T-helper 2 cell treated with Interferon-gamma antibody and Interleukin-4, amounts not matched to agents 100 ng/mL and 5 ng/mL, for 36 hours (primary cell): ENCODE results near the gene SDF2. TPM values are rescaled to one million over a fixed set of nuclear protein-coding genes. Genes with fewer than 3 reads are reported as not detected.

Experiments used
- intact Hi-C: fragments of 100-400 bp; cut with micrococcal nuclease; formaldehyde crosslinking; loops from one replicate; pipeline ENCODE4 v1.15.1; 2023
- total RNA-seq: library from RNA; stranded (reverse); gene quantifications from 2 replicates; pipeline ENCODE4 v1.2.3, GENCODE V29; 2022

SDF2 gene, protein sequence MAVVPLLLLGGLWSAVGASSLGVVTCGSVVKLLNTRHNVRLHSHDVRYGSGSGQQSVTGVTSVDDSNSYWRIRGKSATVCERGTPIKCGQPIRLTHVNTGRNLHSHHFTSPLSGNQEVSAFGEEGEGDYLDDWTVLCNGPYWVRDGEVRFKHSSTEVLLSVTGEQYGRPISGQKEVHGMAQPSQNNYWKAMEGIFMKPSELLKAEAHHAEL
- 42.4 and 44.5 TPM in 2 replicates for total RNA-seq

- intact Hi-C loops = loop anchor here (1.0 to 5.0 kb wide), 3 partner anchors 17 to 85 kb away; partner anchors contain the start of genes ALDOC, BLTP2 and PROCA1
Observed at GRCh38 chr17:28661635-28662526, at the start of gene SDF2, which contains the start of gene SUPT6H. SDF2 (minus strand) TSS chr17:28661906; CDS start chr17:28661876, 30 bp downstream. SUPT6H (plus strand) TSS chr17:28662205; CDS start chr17:28673402, 11,197 bp downstream.

DNA sequence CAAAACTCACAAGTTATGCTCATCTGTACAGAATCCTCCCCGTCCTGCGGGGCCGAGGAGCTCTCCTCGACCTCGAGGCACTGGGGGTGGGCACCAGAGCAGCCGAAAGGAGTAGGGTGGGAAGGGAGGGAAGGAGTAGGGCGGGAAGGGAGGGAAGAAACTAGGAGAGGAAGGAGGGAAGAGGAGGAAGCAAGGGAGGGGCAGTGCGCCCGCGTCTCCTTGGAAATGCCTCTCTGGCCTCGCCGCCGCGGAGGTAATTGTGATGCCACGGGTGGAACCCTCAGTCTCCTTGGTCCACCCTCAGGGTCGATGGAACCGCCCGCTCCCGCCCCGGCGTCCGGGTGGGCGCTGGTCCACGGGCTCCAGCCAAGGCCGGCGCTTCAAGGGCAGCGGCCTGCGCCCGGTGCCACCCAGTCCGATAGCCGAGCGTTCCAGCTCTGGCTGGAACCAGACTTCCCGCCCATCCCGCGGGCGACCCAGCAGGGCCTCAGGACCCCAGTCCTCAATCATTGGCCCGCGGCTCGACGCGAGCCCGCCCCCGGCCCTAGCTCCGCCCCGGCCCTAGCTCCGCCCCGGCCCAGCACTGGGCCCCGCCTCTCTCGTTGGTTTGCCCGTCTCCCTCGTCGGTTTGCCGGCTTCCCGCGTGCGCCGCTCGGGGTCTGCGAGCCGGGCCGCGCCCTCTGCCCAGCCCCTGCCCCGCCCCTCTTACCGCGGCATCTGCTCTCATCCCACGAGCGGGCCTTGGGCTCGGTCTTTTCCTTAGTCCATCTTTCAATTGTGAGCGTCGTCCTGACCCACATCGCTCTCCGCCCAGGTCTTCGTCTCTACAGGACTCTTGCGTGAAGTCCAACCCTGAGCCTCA is 49.4 kb upstream of the SDF2 start:
- intact Hi-C loops = loop anchor here (1.0 to 10.0 kb wide), 7 partner anchors 8 to 434 kb away; partner anchors contain the start of genes IFT20, NEK8, PIGS and RPL23A

GRCh38 chr17:28707339-28707720 is 45.6 kb upstream of the SDF2 start:
- intact Hi-C loops = no loop called here

DNA sequence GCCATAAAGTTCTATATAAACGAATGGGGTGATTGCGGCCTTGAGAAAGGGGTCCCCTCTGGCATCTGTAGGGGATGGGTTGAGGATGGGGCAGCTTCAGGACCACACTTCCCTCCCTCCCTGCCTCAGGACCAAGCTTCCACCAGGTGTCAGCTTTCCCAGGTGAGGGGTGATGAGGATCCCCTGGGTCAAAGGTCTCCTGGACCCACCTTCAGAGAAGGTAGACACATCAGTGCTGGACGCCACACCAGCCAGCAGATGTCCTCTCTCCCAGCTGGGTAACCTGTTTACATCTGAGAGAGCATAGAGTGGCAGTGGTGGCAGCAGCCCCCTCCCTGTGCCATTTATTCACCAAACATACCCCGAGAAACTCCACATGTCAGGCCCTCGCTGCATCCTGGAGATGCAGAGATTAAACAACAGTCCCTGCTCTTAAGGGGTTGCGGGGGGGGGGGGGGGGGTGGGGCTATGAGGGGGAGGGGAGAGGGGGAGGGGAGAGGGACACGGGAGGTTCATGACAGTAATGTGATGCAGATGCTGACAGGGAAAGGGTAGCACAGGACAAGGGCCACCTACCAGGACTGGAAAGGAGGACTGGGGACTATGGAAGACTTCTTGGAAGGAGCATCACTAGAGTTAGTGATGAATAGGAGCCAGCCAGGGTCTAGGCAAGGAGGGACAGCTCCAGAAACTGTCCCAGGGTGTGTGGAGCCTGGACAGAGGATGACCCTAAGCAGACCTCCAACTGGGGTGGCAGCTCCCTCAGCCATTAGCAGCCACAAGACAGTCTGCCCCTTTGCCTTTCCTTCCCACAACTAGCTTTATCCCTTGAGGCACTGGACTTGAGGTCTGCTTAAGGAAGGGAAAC is 45.0 kb upstream of the SDF2 start:
- intact Hi-C loops = no loop called here

- intact Hi-C loops = no loop called here
Observed at GRCh38 chr17:28705728-28706334, 44.1 kb upstream of the SDF2 start.

DNA sequence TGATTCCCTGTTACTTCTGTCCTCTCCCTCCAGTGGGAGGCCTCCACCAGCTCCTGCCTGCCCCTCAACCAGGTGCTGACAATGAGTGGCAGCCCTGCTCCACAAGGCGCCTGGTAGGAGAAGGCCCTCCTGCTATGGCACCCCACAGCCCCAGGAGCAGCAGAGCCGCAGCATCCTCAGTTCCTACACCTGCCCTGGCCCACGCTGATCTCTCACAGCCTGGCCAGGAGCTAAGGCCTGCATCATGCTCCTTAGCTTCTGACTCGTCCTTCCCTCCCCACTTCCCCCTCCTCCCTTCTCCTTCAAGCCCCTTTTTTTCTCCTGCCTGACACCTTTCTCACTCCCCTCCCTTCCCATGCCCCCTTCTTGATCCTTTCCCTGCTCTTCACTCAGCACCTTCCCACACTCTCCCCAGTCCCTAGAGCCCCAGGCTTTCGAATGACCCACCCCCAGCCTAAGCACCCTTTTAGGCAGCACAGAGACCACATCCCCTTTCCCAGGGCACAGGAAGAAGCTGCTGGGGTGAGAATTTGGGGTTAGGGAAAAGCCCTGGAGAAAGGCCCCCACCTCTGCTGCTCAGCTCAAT is 43.5 kb upstream of the SDF2 start:
- intact Hi-C loops = no loop called here

GRCh38 chr17:28704219-28704858 is 42.6 kb upstream of the SDF2 start:
- intact Hi-C loops = no loop called here

- intact Hi-C loops = no loop called here
Observed at GRCh38 chr17:28703552-28704218, 42.0 kb upstream of the SDF2 start.

DNA sequence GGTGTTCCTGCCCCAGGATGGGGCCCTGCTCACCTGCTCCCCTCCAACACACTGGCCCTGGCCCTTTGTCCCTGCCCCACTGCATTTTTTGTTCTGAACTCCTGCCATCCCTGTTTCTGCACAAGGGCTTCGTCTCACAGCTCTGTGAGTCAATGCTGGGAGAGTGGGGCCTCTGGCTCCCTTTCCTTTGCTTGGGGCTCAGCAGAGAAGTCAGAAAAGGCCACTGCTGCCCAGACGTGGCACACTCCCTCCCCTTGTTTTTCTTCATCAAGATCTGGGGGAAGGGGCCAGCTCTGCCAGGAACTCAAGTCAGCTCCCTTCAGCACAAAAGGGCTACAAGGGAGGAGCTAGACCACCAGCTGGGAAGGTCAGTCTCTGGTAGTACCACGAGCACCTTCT is 41.0 kb upstream of the SDF2 start:
- intact Hi-C loops = no loop called here

DNA sequence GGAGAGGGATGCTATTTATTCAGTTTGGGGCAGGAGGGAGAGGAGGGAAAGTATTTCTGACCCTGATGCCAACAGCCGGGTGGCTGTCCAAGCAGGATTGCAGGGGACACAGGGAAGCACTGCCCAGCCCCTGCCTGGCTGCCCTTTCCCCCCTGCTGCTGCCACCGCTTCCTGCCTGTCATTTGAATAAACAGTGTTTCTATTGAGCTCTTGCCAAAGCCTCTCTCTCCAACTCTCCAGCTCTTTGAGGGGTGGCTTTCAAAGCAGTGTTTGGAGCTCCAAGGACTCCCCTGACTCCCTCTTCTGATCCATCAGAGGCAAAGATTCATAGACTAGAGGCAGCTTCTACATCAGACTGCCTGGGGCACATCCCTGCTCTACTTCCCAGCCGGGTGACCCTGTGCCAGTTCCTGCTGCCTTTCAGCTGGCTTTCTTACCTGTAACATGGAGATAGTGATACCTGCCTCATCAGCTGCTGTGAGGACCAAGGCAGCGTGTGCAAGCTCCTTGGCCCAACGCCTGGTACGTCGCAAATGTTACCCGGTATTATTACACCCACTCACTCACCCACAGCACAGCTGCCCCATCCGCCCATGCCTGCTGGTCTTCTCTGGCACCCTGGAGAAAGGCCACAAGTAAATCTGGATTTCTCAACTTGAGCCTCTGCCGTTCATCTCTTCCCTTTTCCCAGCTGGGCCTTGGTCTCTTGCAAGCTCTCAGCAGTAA is 40.5 kb upstream of the SDF2 start:
- intact Hi-C loops = no loop called here

GRCh38 chr17:28700830-28701492 is 39.3 kb upstream of the SDF2 start:
- intact Hi-C loops = no loop called here

GRCh38 chr17:28700278-28700677 is 38.6 kb upstream of the SDF2 start:
- intact Hi-C loops = no loop called here

- intact Hi-C loops = no loop called here
Observed at GRCh38 chr17:28698253-28698941, 36.7 kb upstream of the SDF2 start.

GRCh38 chr17:28693869-28694268 is 32.2 kb upstream of the SDF2 start:
- intact Hi-C loops = no loop called here

DNA sequence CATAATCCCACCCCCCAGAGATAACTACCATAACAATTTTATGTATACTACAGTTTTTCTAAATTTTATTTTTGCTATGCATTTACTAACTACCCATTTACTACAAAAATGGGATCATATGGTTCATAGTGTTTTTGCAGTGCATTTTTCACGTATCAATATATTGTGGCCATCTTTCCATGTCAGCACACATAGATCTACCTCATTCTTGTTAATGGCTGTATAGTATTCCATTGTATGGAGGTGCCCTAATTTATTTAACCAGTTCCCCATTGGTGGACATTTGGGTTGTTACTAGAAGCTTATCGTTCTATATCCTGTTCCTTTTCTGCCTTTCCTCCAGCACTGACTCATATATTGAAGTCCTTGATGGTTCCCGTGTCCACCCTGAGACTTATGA is 27.3 kb upstream of the SDF2 start:
- intact Hi-C loops = no loop called here

DNA sequence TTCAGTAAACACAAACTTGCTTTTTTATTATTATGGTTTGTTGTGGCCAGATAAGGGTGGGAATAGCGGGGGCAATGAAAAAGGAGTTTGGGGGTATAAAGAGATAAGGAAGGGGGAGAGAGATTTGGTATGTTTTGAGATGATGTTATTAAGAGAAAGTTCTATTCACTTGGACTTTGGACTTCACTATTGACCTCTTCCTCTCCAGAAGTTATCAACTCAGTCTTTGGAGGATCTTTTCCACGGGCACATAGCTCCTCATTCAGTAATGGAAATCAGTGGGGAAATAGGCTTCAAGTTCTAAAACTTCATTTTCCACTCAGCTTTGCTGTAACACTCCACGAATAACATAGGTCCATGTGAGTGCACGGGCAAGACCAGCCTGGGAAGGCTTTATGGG is 26.8 kb upstream of the SDF2 start:
- intact Hi-C loops = no loop called here

DNA sequence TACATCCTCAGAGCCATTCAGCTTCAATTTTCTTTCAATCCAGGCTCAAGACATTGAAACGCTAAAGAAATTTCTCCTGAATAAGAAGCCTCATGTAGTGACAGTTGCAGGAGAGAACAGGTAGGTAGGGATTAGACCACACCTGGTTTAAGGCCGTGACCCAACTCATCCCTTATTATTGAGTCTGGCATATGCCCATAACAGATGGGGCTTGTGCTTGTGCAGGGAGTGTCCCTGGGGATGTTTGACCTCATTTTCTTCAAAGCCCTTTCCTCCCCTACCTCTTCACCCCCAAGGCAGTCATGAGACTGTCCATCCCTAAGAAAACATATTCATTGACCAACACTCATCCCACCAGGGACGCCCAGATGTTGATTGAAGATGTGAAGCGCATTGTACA is 24.6 kb upstream of the SDF2 start:
- intact Hi-C loops = no loop called here
